ENCODE data around the gene VIT.

VIT gene

GRCh38 chr2:36708041-36708741 is 11.7 kb downstream of the VIT start:
- DNase-seq (ENCODE audit: insufficient read length, low spot score) (no peak), FAIRE-seq (no peak)

GRCh38 chr2:36710858-36711515 is 14.5 kb downstream of the VIT start:
- no peak for FAIRE-seq
- DNase-seq (ENCODE audit: insufficient read length, low spot score), result no peak

- DNase-seq (ENCODE audit: insufficient read length, low spot score), result no peak
- FAIRE-seq, result no peak
Measured at GRCh38 chr2:36711741-36712314, 15.3 kb downstream of the VIT start.

GRCh38 chr2:36713310-36713709 is 16.8 kb downstream of the VIT start:
- FAIRE-seq (no peak), DNase-seq (ENCODE audit: insufficient read length, low spot score) (no peak)

GRCh38 chr2:36716111-36716510 is 19.6 kb downstream of the VIT start:
- DNase-seq (ENCODE audit: insufficient read length, low spot score) (no peak), FAIRE-seq (no peak)

GRCh38 chr2:36717603-36718266 is 21.2 kb downstream of the VIT start:
- no peak for FAIRE-seq

GRCh38 chr2:36727550-36727949 is 31.0 kb downstream of the VIT start:
- DNase-seq (ENCODE audit: insufficient read length, low spot score) (no peak), FAIRE-seq (no peak)

More at GRCh38 chr2:36717603-36718266, 21.2 kb downstream of the VIT start:
- DNase-seq (ENCODE audit: insufficient read length, low spot score), result no peak

- FAIRE-seq, result no peak
Measured at GRCh38 chr2:36729067-36729466, 32.6 kb downstream of the VIT start.

GRCh38 chr2:36731941-36732672 is 35.6 kb downstream of the VIT start:
- no peak for DNase-seq (ENCODE audit: insufficient read length, low spot score)

More at GRCh38 chr2:36729067-36729466, 32.6 kb downstream of the VIT start:
- DNase-seq (ENCODE audit: insufficient read length, low spot score), result no peak

GRCh38 chr2:36732673-36733036 is 36.1 kb downstream of the VIT start:
- DNase-seq (ENCODE audit: insufficient read length, low spot score) (no peak), FAIRE-seq (no peak)

More at GRCh38 chr2:36731941-36732672, 35.6 kb downstream of the VIT start:
- FAIRE-seq, result no peak

- no peak for FAIRE-seq
- no peak for DNase-seq (ENCODE audit: insufficient read length, low spot score)
Measured at GRCh38 chr2:36733215-36733614, 36.7 kb downstream of the VIT start.

GRCh38 chr2:36734304-36734703 is 37.8 kb downstream of the VIT start:
- no peak for DNase-seq (ENCODE audit: insufficient read length, low spot score)
- no peak for FAIRE-seq

GRCh38 chr2:36737131-36737750 is 40.7 kb downstream of the VIT start:
- DNase-seq (ENCODE audit: insufficient read length, low spot score) (no peak), FAIRE-seq (no peak)

GRCh38 chr2:36740061-36740460 is 43.6 kb downstream of the VIT start:
- FAIRE-seq (no peak), DNase-seq (ENCODE audit: insufficient read length, low spot score) (no peak)

GRCh38 chr2:36741188-36741837 is 44.8 kb downstream of the VIT start:
- DNase-seq (ENCODE audit: insufficient read length, low spot score) (no peak), FAIRE-seq (no peak)

GRCh38 chr2:36743954-36744353 is 47.4 kb downstream of the VIT start:
- FAIRE-seq, result no peak
- DNase-seq (ENCODE audit: insufficient read length, low spot score), result no peak

- DNase-seq (ENCODE audit: insufficient read length, low spot score), result no peak
- no peak for FAIRE-seq
Measured at GRCh38 chr2:36748166-36748565, 51.7 kb downstream of the VIT start.

GRCh38 chr2:36750101-36750500 is 53.6 kb downstream of the VIT start:
- DNase-seq (ENCODE audit: insufficient read length, low spot score), result no peak

GRCh38 chr2:36753706-36754221 is 57.3 kb downstream of the VIT start:
- FAIRE-seq (no peak), DNase-seq (ENCODE audit: insufficient read length, low spot score) (no peak)

More at GRCh38 chr2:36750101-36750500, 53.6 kb downstream of the VIT start:
- no peak for FAIRE-seq

GRCh38 chr2:36754578-36754977 is 58.1 kb downstream of the VIT start:
- FAIRE-seq, result no peak
- DNase-seq (ENCODE audit: insufficient read length, low spot score), result no peak
